GM21786 (cell line): ENCODE results near the gene CLCN2.

Source experiments
- ATAC-seq: cut with Tn5 transposase; IDR thresholded peaks from one replicate; pipeline ENCODE4 v1.9.1; 2021; ENCODE audit not compliant: unreplicated experiment

The CLCN2 gene

GRCh38 chr3:184361532-184361931 is at the start of gene CLCN2, which contains the start of gene POLR2H:
Gene CLCN2, minus strand, starts transcription at chr3:184361605. Its CDS starts 126 bp downstream, at chr3:184361479.
Gene POLR2H, plus strand, starts transcription at chr3:184361710. Its CDS starts 1,783 bp downstream, at chr3:184363493.
- peak; percentile 38 for ATAC-seq

GRCh38 chr3:184409946-184410500 is 48.6 kb upstream of the CLCN2 start:
- ATAC-seq, result no peak

GRCh38 chr3:184409331-184409926 is 48.0 kb upstream of the CLCN2 start:
- no peak for ATAC-seq

GRCh38 chr3:184405075-184406030 is 43.9 kb upstream of the CLCN2 start:
- no peak for ATAC-seq

GRCh38 chr3:184399410-184399809 is 38.0 kb upstream of the CLCN2 start:
- ATAC-seq, result no peak

GRCh38 chr3:184395320-184395660 is 33.9 kb upstream of the CLCN2 start:
- ATAC-seq, result no peak

GRCh38 chr3:184391266-184391665 is 29.9 kb upstream of the CLCN2 start:
- no peak for ATAC-seq

GRCh38 chr3:184389935-184390528 is 28.6 kb upstream of the CLCN2 start:
- no peak for ATAC-seq

GRCh38 chr3:184389384-184389783 is 28.0 kb upstream of the CLCN2 start:
- no peak for ATAC-seq

- ATAC-seq, result no peak
These were observed 27.5 kb upstream of the CLCN2 start for GRCh38 chr3:184388936-184389230.

- no peak for ATAC-seq
These were observed 26.9 kb upstream of the CLCN2 start for GRCh38 chr3:184388164-184388935.

- ATAC-seq, result no peak
These were observed 25.8 kb upstream of the CLCN2 start for GRCh38 chr3:184387174-184387714.

- no peak for ATAC-seq
These were observed 24.8 kb upstream of the CLCN2 start for GRCh38 chr3:184386047-184386806.

- no peak for ATAC-seq
These were observed 23.5 kb upstream of the CLCN2 start for GRCh38 chr3:184384856-184385422.

- no peak for ATAC-seq
These were observed 22.9 kb upstream of the CLCN2 start for GRCh38 chr3:184384342-184384741.

GRCh38 chr3:184383033-184383740 is 21.8 kb upstream of the CLCN2 start:
- ATAC-seq, result no peak

- no peak for ATAC-seq
These were observed 21.1 kb upstream of the CLCN2 start for GRCh38 chr3:184382326-184383032.
